Fibroblast of lung (primary cell): Measurements from ENCODE around the gene RASA3.

Experiments used
- CTCF ChIP-seq, 2 donors: IDR thresholded peaks in 1 of 2; conservative IDR thresholded peaks in 1 of 2; 1 replicate in 1 of 2; 2 replicates in 1 of 2; pipeline ENCODE4 v1.5.1; 2011 to 2012; ENCODE audit warnings: low read length in 2 of 2, control low read depth in 1 of 2, inconsistent platforms in 1 of 2, low read depth in 1 of 2, mild to moderate bottlenecking in 1 of 2
- EZH2 ChIP-seq: IDR thresholded peaks from 2 replicates; pipeline ENCODE4 v1.5.1; 2012; ENCODE audit warnings: low read length, control low read depth, mild to moderate bottlenecking; ENCODE audit errors: missing control alignments

DNA sequence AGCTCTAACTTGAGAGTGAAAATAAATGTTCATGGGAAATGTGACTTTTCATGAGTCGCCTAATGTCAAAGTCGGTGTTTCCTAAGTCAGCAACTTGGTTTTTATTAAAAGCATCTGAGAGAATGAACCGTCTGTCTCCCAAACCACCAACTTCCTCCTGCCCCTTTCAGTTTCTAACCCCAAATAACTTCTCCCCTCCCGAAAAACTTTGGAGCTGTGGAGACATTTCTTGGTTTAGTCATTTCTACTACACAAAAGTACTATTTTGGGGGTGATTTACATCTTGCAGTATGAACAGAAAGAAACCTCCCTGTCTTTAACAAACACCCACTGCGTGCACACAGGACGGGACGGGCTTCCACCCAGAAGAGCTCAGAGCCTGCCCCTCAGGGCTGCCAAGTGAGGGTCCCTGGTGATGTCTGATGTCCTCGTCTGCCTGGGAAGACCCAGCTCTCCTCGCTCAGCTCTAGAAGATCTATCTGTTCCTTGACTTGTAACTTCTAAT, 65.0 kb downstream of the RASA3 start:
- TF ChIP-seq CTCF (conservative IDR thresholded peaks at IDR 0.05 in 1 of 2, IDR thresholded peaks at IDR 0.05 in 1 of 2; ENCODE audit: low read depth in 1 of 2, low read length in 2 of 2) (no peak), EZH2 (no peak)
